ENCODE data around the gene TCN1.

The TCN1 gene

DNA sequence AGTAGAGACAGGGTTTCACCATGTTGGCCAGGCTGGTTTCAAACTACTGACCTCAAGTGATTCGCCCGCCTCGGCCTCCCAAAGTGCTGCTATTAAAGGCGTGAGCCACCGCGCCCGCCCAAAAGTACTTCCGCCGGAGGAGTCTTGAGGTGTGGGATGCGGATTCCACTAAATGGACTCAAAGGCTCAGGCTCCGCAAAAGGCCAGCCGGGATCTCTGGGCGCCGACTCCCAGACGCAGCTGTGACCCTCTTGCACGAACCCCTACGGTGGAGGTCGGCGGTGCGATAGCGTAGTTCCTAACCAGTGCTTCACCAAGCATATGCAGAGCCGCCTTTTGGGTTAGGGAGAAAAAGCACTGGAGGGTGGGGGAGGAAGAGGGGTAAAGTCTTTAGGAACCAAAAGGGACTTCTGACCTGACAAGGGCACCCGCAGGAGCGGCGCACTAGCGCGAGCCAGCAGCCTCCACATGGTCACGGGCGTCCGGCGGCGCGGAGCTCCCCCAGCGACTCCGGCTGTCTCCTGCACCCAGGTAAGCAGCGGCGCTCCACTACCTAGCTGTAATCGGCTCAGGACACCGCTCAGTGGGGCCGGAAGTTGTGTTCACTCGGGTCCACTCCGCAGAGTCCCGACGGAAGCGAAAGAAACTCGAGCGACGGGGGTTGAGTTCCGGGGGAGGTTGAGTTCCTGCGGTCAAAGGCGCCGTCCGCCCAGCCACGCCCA is 55.9 kb downstream of the TCN1 start, which contains the start of gene MRPL16:
Gene MRPL16 (minus strand): TSS at position 590 of the 722 bp plus-strand sequence. CDS start 120 bp downstream, at position 470.
- DNase-seq (ENCODE audit: insufficient read length, low spot score) (peak; percentile 62), FAIRE-seq (peak; percentile 91)

GRCh38 chr11:59807047-59807610 is 59.2 kb downstream of the TCN1 start:
- DNase-seq (ENCODE audit: insufficient read length, low spot score): no peak
- no peak for FAIRE-seq

DNA sequence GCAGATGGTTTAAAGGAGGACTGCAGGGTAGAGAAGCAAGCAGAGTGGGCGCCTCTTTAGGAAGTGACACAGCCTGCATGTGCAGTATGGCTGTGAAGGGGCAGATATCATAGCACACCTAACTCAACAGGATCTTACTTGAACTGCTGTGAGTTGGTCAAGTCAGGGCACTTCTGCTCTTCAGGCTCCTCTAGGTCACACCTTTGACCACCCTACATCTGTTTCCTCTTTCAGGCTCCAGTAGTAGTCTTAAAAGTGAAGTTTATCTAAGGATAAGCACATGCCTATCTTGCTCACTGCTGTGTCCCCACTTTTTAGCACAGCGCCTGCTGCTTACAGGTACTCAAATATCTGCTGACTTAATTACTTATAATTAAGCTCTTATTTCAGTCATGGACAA is 62.2 kb downstream of the TCN1 start:
- FAIRE-seq (no peak), DNase-seq (ENCODE audit: insufficient read length, low spot score) (no peak)

All from GM19239 (cell line).